Neuronal stem cell (in vitro differentiated cells): ENCODE data around the gene EPS8L2.

ENCODE experiments used
- DNase-seq: peaks from one replicate; pipeline ENCODE4 v3.0.0-alpha.2; 2013; ENCODE audit warnings: low spot score
- H2AFZ ChIP-seq: one replicate; pipeline ENCODE4 v1.6.1; 2013; ENCODE audit warnings: mild to moderate bottlenecking, low read length, inconsistent platforms
- H2AK5ac ChIP-seq: 2 replicates; pipeline ENCODE4 v1.6.1; 2013; ENCODE audit warnings: low read depth, mild to moderate bottlenecking, inconsistent platforms, low read length, moderate library complexity, mixed read lengths
- H2BK120ac ChIP-seq: 2 replicates; pipeline ENCODE4 v1.6.1; 2013; ENCODE audit warnings: low read depth, mild to moderate bottlenecking, inconsistent platforms, low read length, moderate library complexity, mixed read lengths
- H2BK12ac ChIP-seq: one replicate; pipeline ENCODE4 v1.6.1; 2013; ENCODE audit warnings: low read length, inconsistent platforms
- H2BK15ac ChIP-seq: 2 replicates; pipeline ENCODE4 v1.6.1; 2013; ENCODE audit warnings: mild to moderate bottlenecking, low read length, inconsistent platforms, mixed read lengths
- H2BK5ac ChIP-seq: one replicate; pipeline ENCODE4 v1.6.1; 2013; ENCODE audit warnings: inconsistent platforms, mild to moderate bottlenecking, low read length, moderate library complexity
- H3K14ac ChIP-seq: one replicate; pipeline ENCODE4 v1.6.1; 2013; ENCODE audit warnings: low read length, inconsistent platforms
- H3K18ac ChIP-seq: 2 replicates; pipeline ENCODE4 v1.6.1; 2013; ENCODE audit warnings: low read length, inconsistent platforms
- H3K23ac ChIP-seq: 2 replicates; pipeline ENCODE4 v1.6.1; 2013; ENCODE audit warnings: low read depth, mild to moderate bottlenecking, mixed read lengths, low read length, inconsistent platforms; ENCODE audit not compliant: poor library complexity
- H3K27ac ChIP-seq: replicated peaks from 3 replicates; pipeline ENCODE4 v1.5.1; 2013; ENCODE audit warnings: low read length, inconsistent platforms
- H3K27me3 ChIP-seq, 3 experiments: 2 replicates each; pipeline ENCODE4 v1.6.1; 2013; ENCODE audit warnings: low read length in 3 of 3, mild to moderate bottlenecking in 2 of 3, inconsistent platforms in 1 of 3, low read depth in 1 of 3, mixed read lengths in 1 of 3, moderate library complexity in 1 of 3; ENCODE audit not compliant: control insufficient read depth in 3 of 3, insufficient read depth in 3 of 3
- H3K36me3 ChIP-seq, 2 donors: replicated peaks in 1 of 2; 2 replicates each; pipeline ENCODE4 v1.6.1; 2013; ENCODE audit warnings: low read length in 2 of 2; ENCODE audit not compliant: control insufficient read depth in 2 of 2, insufficient read depth in 2 of 2
- H3K4ac ChIP-seq: 2 replicates; pipeline ENCODE4 v1.6.1; 2013; ENCODE audit warnings: inconsistent platforms, mild to moderate bottlenecking, low read length, moderate library complexity
- H3K4me1 ChIP-seq, 2 donors: 1 replicate in 1 of 2; 2 replicates in 1 of 2; pipeline ENCODE4 v1.6.1; 2013; ENCODE audit warnings: low read length in 2 of 2, low read depth in 1 of 2; ENCODE audit not compliant: control insufficient read depth in 2 of 2, insufficient read depth in 1 of 2
- H3K4me2 ChIP-seq: one replicate; pipeline ENCODE4 v1.6.1; 2013; ENCODE audit warnings: mild to moderate bottlenecking, low read length, inconsistent platforms; ENCODE audit not compliant: insufficient read depth, poor library complexity, severe bottlenecking
- H3K4me3 ChIP-seq, 2 donors: 2 replicates each; pipeline ENCODE4 v1.5.1; 2013; ENCODE audit warnings: low read length in 2 of 2, mild to moderate bottlenecking in 2 of 2, inconsistent platforms in 1 of 2, moderate library complexity in 1 of 2
- H3K79me1 ChIP-seq: one replicate; pipeline ENCODE4 v1.6.1; 2013; ENCODE audit warnings: low read depth, mild to moderate bottlenecking, inconsistent platforms, low read length, moderate library complexity
- H3K9ac ChIP-seq: one replicate; pipeline ENCODE4 v1.6.1; 2013; ENCODE audit warnings: mild to moderate bottlenecking, low read depth, low read length, inconsistent platforms; ENCODE audit not compliant: poor library complexity
- H3K9me3 ChIP-seq, 2 donors: replicated peaks in 1 of 2; 2 replicates each; pipeline versions ENCODE3 to v1.6.1; 2013; ENCODE audit warnings: low read length in 2 of 2, mild to moderate bottlenecking in 2 of 2, inconsistent platforms in 1 of 2, low read depth in 1 of 2, mixed read lengths in 1 of 2, moderate library complexity in 1 of 2; ENCODE audit not compliant: control insufficient read depth in 2 of 2, insufficient read depth in 1 of 2
- H4K8ac ChIP-seq: one replicate; pipeline ENCODE4 v1.6.1; 2013; ENCODE audit warnings: low read depth, mild to moderate bottlenecking, inconsistent platforms, low read length, moderate library complexity
- H4K91ac ChIP-seq: one replicate; pipeline ENCODE4 v1.6.1; 2013; ENCODE audit warnings: low read length, low read depth, mild to moderate bottlenecking, inconsistent platforms; ENCODE audit not compliant: poor library complexity
- WGBS, 2 donors: extraction: QIAGEN DNeasy Blood & Tissue Kit; methylation state at CpG; one replicate each; pipeline ENCODE4 v1.1.7; 2013; ENCODE audit warnings: missing lambda C conversion rate in 2 of 2, mixed read lengths in 1 of 2; ENCODE audit not compliant: insufficient read length in 2 of 2, insufficient replicate concordance in 1 of 2; ENCODE audit errors: extremely low coverage in 2 of 2; 5-methylcytosine and 5-hydroxymethylcytosine counted together

The EPS8L2 gene

GRCh38 chr11:702462-703461 lies 3.3 kb upstream of the EPS8L2 start:
- no peak overlapping the region for H3K14ac ChIP-seq
- no peak overlapping the region for H3K4me2 ChIP-seq
- H3K4ac ChIP-seq, result no peak overlapping the region
- H2AK5ac ChIP-seq, result no peak overlapping the region
- H4K91ac ChIP-seq, result no peak overlapping the region
- peaks cover 2 to 28% of the 10 kb centered on the region in 2 donors for H3K36me3 ChIP-seq
- peaks cover 12 to 20% of the 10 kb centered on the region in 2 donors for H3K4me1 ChIP-seq
- H3K4me3 ChIP-seq, result no peak overlapping the region
- peaks cover 0 to 18% (median 0%) of the 10 kb centered on the region in 3 experiments for H3K27me3 ChIP-seq
- no peak overlapping the region for H3K23ac ChIP-seq
- no peaks in the 10 kb centered on the region for H3K79me1 ChIP-seq
- H2AFZ ChIP-seq, result no peak overlapping the region
- peak overlapping the region; percentile 49 for H2BK15ac ChIP-seq
- no CpG with 5 or more reads among the region's 26 CpGs for WGBS, 2 donors
- H2BK5ac ChIP-seq, result peak overlapping the region; percentile 53
- no peak overlapping the region for H3K9ac ChIP-seq
- no peak overlapping the region for H3K27ac ChIP-seq
- no peak for DNase-seq
- no peak overlapping the region for H2BK120ac ChIP-seq
- H4K8ac ChIP-seq, result no peak overlapping the region
- no peaks in the 10 kb centered on the region for H3K9me3 ChIP-seq
- peak overlapping the region; percentile 9 for H2BK12ac ChIP-seq
- no peak overlapping the region for H3K18ac ChIP-seq

- Histone ChIP-seq H4K91ac (no peak overlapping the region), H3K4me3 (no peak overlapping the region), H3K4me1 (peaks cover 13% of the 10 kb centered on the region in 2 donors), H3K27ac (no peak overlapping the region), H2BK12ac (no peak overlapping the region), H4K8ac (no peak overlapping the region), H3K23ac (no peak overlapping the region), H3K79me1 (no peaks in the 10 kb centered on the region), H3K4me2 (no peak overlapping the region), H2AK5ac (no peak overlapping the region), H2AFZ (no peak overlapping the region), H3K27me3 (peaks cover 0 to 18% (median 0%) of the 10 kb centered on the region in 3 experiments), H3K4ac (no peak overlapping the region), H2BK5ac (peak overlapping the region; percentile 53), H3K9ac (no peak overlapping the region), H3K14ac (no peak overlapping the region), H3K9me3 (no peaks in the 10 kb centered on the region), H3K36me3 (peaks cover 2 to 28% of the 10 kb centered on the region in 2 donors), H2BK120ac (no peak overlapping the region), H3K18ac (no peak overlapping the region), H2BK15ac (peak overlapping the region; percentile 49)
- no peak for DNase-seq
- no CpG with 5 or more reads among the region's 9 CpGs for WGBS, 2 donors
These were observed 2.5 kb upstream of the EPS8L2 start for GRCh38 chr11:703506-703905.

- Histone ChIP-seq H2BK15ac (no peak overlapping the region), H3K36me3 (peaks cover 2 to 28% of the 10 kb centered on the region in 2 donors), H4K8ac (no peak overlapping the region), H3K4me3 (no peak overlapping the region), H2AK5ac (no peak overlapping the region), H2BK120ac (no peak overlapping the region), H3K27ac (no peak overlapping the region), H3K4me2 (no peak overlapping the region), H3K14ac (no peak overlapping the region), H2BK12ac (no peak overlapping the region), H3K4ac (no peak overlapping the region), H3K23ac (peak overlapping the region; percentile 20), H4K91ac (no peak overlapping the region), H3K9ac (no peak overlapping the region), H3K9me3 (no peaks in the 10 kb centered on the region), H2BK5ac (peak overlapping the region; percentile 35), H3K27me3 (peaks cover 0 to 18% (median 0%) of the 10 kb centered on the region in 3 experiments), H3K18ac (no peak overlapping the region), H2AFZ (no peak overlapping the region), H3K79me1 (peaks cover 2% of the 10 kb centered on the region), H3K4me1 (peaks cover 12 to 13% of the 10 kb centered on the region in 2 donors)
- DNase-seq, result no peak
- no CpG with 5 or more reads among the region's 18 CpGs for WGBS, 2 donors
These were observed 1.8 kb upstream of the EPS8L2 start for GRCh38 chr11:704228-704674.
